ENCODE data around the gene PPIB.
"Not testable (repeated sequence)": the region's sequence is repeated elsewhere in the genome, so short reads cannot be mapped to it uniquely, and the experiment has no call there.

Gene PPIB

DNA sequence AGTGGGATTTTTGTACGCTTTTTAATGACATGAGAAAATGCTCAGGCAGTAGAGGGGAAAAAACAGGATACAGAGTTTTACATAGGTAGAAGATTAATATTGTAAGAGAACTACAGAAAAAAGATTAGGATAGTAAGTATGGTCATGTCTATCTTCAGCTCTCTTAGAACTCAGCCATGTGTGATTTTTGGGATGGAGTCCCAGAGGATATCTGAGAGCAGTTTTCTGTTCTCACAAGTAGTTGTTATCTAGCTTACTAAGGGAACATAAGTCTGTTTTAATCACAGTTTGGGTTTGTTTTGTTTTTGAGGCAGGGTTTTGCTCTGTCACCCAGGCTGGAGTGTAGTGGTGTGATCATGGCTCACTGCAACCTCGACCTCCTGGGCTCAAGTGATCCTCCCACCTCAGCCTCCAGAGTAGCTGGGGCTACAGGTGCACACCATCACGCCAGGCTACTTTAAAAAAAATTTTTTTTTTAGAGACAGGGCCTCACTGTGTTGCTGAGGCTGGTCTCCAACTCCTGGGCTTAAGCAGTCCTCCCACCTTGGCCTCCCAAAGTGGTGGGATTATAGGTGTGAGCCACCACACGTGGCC, 52.6 kb downstream of the PPIB start:
- not testable (repeated sequence) for DNase-seq (ENCODE audit: low read depth)

DNA sequence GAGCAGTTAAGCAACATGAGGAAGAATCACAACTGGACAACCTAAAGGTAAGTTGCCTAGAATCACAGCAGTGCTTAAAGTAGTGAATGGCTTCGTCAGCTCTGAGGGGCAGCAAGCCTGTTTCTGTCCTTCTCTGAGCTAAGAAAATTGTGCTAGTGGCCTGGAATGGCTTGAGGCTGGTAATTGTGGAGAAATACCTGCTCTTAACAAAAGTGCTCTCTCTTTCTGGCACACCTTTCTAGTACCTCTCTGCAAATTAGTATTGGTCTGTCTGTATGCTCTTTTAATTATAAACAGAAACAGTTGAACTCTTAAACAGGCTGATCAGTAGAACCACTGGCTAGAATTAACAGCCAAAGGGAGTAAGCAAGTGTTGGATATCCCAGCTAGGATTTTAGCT, 55.5 kb downstream of the PPIB start:
- no peak for DNase-seq (ENCODE audit: low read depth)

Data from amniotic epithelial cell (primary cell).